Osteoblast (primary cell): Measurements from ENCODE around the gene VSTM2L. TPM values are rescaled to one million over a fixed set of nuclear protein-coding genes. Genes with fewer than 3 reads are reported as not detected.
A peak's percentile ranks its signal among the peaks of the same experiment; 100 is the strongest.

ENCODE experiments used
- DNase-seq: peaks from one replicate; pipeline ENCODE4 v3.0.0; 2011; ENCODE audit warnings: low spot score, mixed read lengths; ENCODE audit not compliant: insufficient read length; ENCODE audit errors: missing footprints
- H2AFZ ChIP-seq: 2 replicates; pipeline ENCODE4 v1.6.0; 2011; ENCODE audit warnings: mild to moderate bottlenecking, low read length
- H3K27ac ChIP-seq: 2 replicates; pipeline ENCODE4 v1.5.1; 2011; ENCODE audit warnings: mild to moderate bottlenecking, low read depth, low read length, moderate library complexity
- H3K27me3 ChIP-seq: 2 replicates; pipeline ENCODE4 v1.6.0; 2012; ENCODE audit warnings: mild to moderate bottlenecking, control low read depth, inconsistent platforms, low read length, moderate library complexity; ENCODE audit not compliant: insufficient read depth
- H3K36me3 ChIP-seq: 2 replicates; pipeline ENCODE4 v1.5.1; 2011; ENCODE audit warnings: mild to moderate bottlenecking, low read length, control low read depth, moderate library complexity; ENCODE audit not compliant: insufficient read depth
- H3K4me1 ChIP-seq: 2 replicates; pipeline ENCODE4 v1.5.1; 2011; ENCODE audit warnings: mild to moderate bottlenecking, low read length, control low read depth, moderate library complexity; ENCODE audit not compliant: insufficient read depth
- H3K4me2 ChIP-seq: 2 replicates; pipeline ENCODE4 v1.6.0; 2011; ENCODE audit warnings: mild to moderate bottlenecking, low read length; ENCODE audit not compliant: insufficient read depth
- H3K4me3 ChIP-seq: fragments of 200-600 bp; sonication (generic); 3 replicates; pipeline ENCODE4 v1.5.1; 2012; ENCODE audit warnings: mild to moderate bottlenecking, low read length, inconsistent platforms; ENCODE audit not compliant: insufficient read depth
- H3K79me2 ChIP-seq: 2 replicates; pipeline ENCODE4 v1.6.0; 2012; ENCODE audit warnings: mild to moderate bottlenecking, low read length, control low read depth, inconsistent platforms; ENCODE audit not compliant: insufficient read depth
- H3K9me3 ChIP-seq: 2 replicates; pipeline ENCODE4 v1.5.1; 2011; ENCODE audit warnings: low read depth, low read length, control low read depth
- H4K20me1 ChIP-seq: 2 replicates; pipeline ENCODE4 v1.6.0; 2012; ENCODE audit warnings: mild to moderate bottlenecking, low read length, control low read depth; ENCODE audit not compliant: insufficient read depth
- CTCF ChIP-seq: IDR thresholded peaks from 2 replicates; pipeline ENCODE4 v1.5.1; 2011; ENCODE audit warnings: mild to moderate bottlenecking, low read depth, low read length, moderate library complexity; ENCODE audit errors: extremely low read depth
- total RNA-seq: library from RNA; depleted of rRNA; stranded (reverse); fragments of >200 nt; gene quantifications from 2 replicates; pipeline ENCODE4 v1.2.3, GENCODE V29; 2012

VSTM2L gene
- total RNA-seq, 1 donor, result 2.5 TPM

GRCh38 chr20:37880726-37881591 lies 22.0 kb upstream of the VSTM2L start:
- H3K9me3 ChIP-seq, result no peaks in the 10 kb centered on the region
- peaks cover 6% of the 10 kb centered on the region for H3K27me3 ChIP-seq
- TF ChIP-seq CTCF, result no peak
- no peak overlapping the region for H3K4me2 ChIP-seq
- H3K4me1 ChIP-seq, result no peaks in the 10 kb centered on the region
- H3K4me3 ChIP-seq, result no peak overlapping the region
- H3K27ac ChIP-seq, result no peak overlapping the region
- no peaks in the 10 kb centered on the region for H3K36me3 ChIP-seq
- H3K79me2 ChIP-seq, result no peaks in the 10 kb centered on the region
- H2AFZ ChIP-seq, result no peak overlapping the region
- peak; percentile 83 for DNase-seq
- no peaks in the 10 kb centered on the region for H4K20me1 ChIP-seq

GRCh38 chr20:37881601-37882343 lies 21.2 kb upstream of the VSTM2L start:
- Histone ChIP-seq H3K79me2 (no peaks in the 10 kb centered on the region), H2AFZ (no peak overlapping the region), H3K27ac (no peak overlapping the region)

GRCh38 chr20:37882961-37883712 lies 19.8 kb upstream of the VSTM2L start:
- no peak overlapping the region for H3K4me3 ChIP-seq
- TF ChIP-seq CTCF, result no peak

More at GRCh38 chr20:37881601-37882343, 21.2 kb upstream of the VSTM2L start:
- H3K4me2 ChIP-seq, result no peak overlapping the region
- peak; percentile 69 for DNase-seq
- H3K4me3 ChIP-seq, result no peak overlapping the region
- no peaks in the 10 kb centered on the region for H3K36me3 ChIP-seq
- no peaks in the 10 kb centered on the region for H3K4me1 ChIP-seq
- peaks cover 7% of the 10 kb centered on the region for H3K27me3 ChIP-seq
- no peaks in the 10 kb centered on the region for H3K9me3 ChIP-seq
- no peak for TF ChIP-seq CTCF
- H4K20me1 ChIP-seq, result no peaks in the 10 kb centered on the region

More at GRCh38 chr20:37882961-37883712, 19.8 kb upstream of the VSTM2L start:
- Histone ChIP-seq H3K36me3 (no peaks in the 10 kb centered on the region), H2AFZ (no peak overlapping the region), H3K9me3 (no peaks in the 10 kb centered on the region), H3K79me2 (no peaks in the 10 kb centered on the region), H4K20me1 (no peaks in the 10 kb centered on the region), H3K27me3 (peaks cover 7% of the 10 kb centered on the region), H3K4me1 (no peaks in the 10 kb centered on the region), H3K4me2 (no peak overlapping the region), H3K27ac (no peak overlapping the region)
- peak; percentile 71 for DNase-seq
